SH-SY5Y (cell line): ENCODE data around the gene ZDHHC11.
"Not testable (repeated sequence)": the region's sequence is repeated elsewhere in the genome, so short reads cannot be mapped to it uniquely, and the experiment has no call there.

Experiments
- GATA2 ChIP-seq: IDR thresholded peaks from 2 replicates; pipeline ENCODE4 v1.6.1; 2011; ENCODE audit warnings: mild to moderate bottlenecking, low read depth, low read length
- GATA3 ChIP-seq: IDR thresholded peaks from 2 replicates; pipeline ENCODE4 v1.6.1; 2011; ENCODE audit warnings: low read depth, mild to moderate bottlenecking, low read length, moderate library complexity

DNA sequence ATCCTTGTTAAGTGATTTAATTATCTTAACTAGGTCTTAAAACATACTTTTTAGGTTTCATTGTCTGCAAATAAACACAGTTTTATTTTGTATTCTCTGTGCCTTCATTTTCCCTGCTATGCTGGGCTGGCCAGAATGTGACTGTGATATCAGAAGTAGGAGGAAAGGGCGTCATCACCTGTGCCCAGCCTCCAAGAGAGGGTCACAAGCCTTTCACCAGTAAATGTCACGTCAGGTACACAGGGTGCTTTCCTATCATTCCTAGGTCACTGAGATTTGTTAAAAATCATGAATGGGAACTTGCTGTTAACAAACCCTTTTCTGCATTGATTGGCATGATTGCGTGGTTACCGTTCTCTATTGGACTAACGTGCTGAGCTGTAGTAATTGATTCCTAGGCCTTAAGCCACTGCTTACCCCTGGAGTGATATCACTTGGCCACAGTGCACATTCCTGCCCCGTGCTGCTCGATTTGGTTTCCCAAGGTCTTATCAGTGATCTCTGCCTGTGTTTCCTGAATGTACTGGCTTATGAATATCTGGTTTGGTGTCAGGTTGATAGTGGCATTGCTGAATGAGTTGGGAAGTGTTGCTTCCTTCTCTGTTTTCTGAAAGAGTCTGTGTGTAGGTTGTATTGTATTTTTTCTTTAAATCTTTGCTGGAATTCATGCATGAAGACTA is 14.7 kb downstream of the ZDHHC11 start:
- TF ChIP-seq GATA2, result peak; percentile 61
- TF ChIP-seq GATA3, result not testable (repeated sequence)
